Keratinocyte (primary cell): Measurements from ENCODE around the gene LRRC4C.

Experiments
- CTCF ChIP-seq, 3 experiments: IDR thresholded peaks in 1 of 3; conservative IDR thresholded peaks in 1 of 3; optimal IDR thresholded peaks in 1 of 3; 2 replicates in 2 of 3; 3 replicates in 1 of 3; pipeline versions ENCODE3 to v1.5.1; 2011; ENCODE audit warnings: low read length in 3 of 3, mild to moderate bottlenecking in 3 of 3, moderate library complexity in 2 of 3, control low read depth in 1 of 3, inconsistent platforms in 1 of 3; ENCODE audit not compliant: insufficient read depth in 2 of 3; ENCODE audit errors: extremely low read depth in 1 of 3
- EZH2 ChIP-seq: IDR thresholded peaks from one replicate; pipeline ENCODE4 v1.6.1; 2012; ENCODE audit warnings: inconsistent platforms, mild to moderate bottlenecking, low read length, moderate library complexity

DNA sequence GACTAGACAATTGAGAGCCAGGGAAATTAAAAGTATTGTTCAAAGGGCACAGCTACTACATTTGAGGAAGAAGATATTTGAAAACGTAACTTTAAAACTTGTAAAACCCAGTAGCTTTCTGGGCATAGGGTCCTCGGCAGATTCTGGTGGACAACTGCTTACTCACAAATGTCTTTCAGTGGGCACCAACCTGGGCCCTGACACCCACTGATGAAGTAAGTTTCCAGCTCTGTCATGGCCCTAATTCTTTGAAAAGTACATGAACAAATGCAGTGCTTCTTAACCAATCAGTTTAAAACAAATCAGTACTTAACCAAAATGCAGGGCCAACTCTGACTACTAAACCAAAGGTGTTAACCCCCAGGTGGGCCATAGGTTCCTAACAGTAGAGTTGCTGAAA lies 1170.1 kb downstream of the LRRC4C start:
- TF ChIP-seq EZH2 = no peak
- no peak for TF ChIP-seq CTCF (optimal IDR thresholded peaks at IDR 0.05 in 1 of 3, IDR thresholded peaks at IDR 0.05 in 1 of 3, conservative IDR thresholded peaks at IDR 0.05 in 1 of 3; ENCODE audit: extremely low read depth in 1 of 3, insufficient read depth in 2 of 3, low read length in 3 of 3)
